Left cardiac atrium (tissue), 4 donors: ENCODE results near the gene PCDHGA12. TPM values are rescaled to one million over a fixed set of nuclear protein-coding genes. Genes with fewer than 3 reads are reported as not detected.
A peak's percentile ranks its signal among the peaks of the same experiment; 100 is the strongest.
"Not testable (repeated sequence)": the region's sequence is repeated elsewhere in the genome, so short reads cannot be mapped to it uniquely, and the experiment has no call there.

Experiments
- ATAC-seq, 2 donors: fragments of 200-7000 bp; cut with Tn5 transposase; one replicate each; pipeline ENCODE4 v1.9.1; 2020; ENCODE audit warnings: mild to moderate bottlenecking in 2 of 2, moderate library complexity in 2 of 2
- DNase-seq: peaks from one replicate; pipeline ENCODE4 v3.0.0-alpha.2; 2020
- intact Hi-C, 2 donors: fragments of 100-400 bp; cut with DNase I; formaldehyde crosslinking; loops; one replicate each; pipeline versions ENCODE4 v1.14.1 to v1.15.1; 2022 to 2023
- total RNA-seq, 2 donors: library from RNA; stranded (reverse); fragmentation: NEBNext Ultra II Directional; extraction: Animal tissue kit (Norgen Biotek cat#: 25700); gene quantifications; one replicate each; pipeline ENCODE4 v1.2.1, GENCODE V29; 2021
- donor health status: DM: no; HTN: yes; CAD: no.
- donor health status: DM: no; HTN: yes; CAD: no; lungs with severe emphysema.
- donor health status: DM: yes; HTN: yes; CAD: no.
- donor health status: Dilated cardiomyopathy.

Gene PCDHGA12
- total RNA-seq, 2 donors from 2014 or later, result 4.5 to 6.5 TPM

GRCh38 chr5:141402553-141403243 lies 27.6 kb upstream of the PCDHGA12 start, which contains the start of gene PCDHGA9:
PCDHGA9 (plus strand) TSS chr5:141402778; CDS start chr5:141402953, 175 bp downstream.
- intact Hi-C loops, result loop anchor here in 1 of 2 donors (10.0 kb wide), 1 partner anchor 48 kb away; the partner anchor contains the start of genes PCDHGA4, PCDHGB1 and PCDHGB2
- ATAC-seq (no peak), DNase-seq (no peak)

- ATAC-seq (no peak), DNase-seq (no peak)
- intact Hi-C loops, result loop anchor here in 1 of 2 donors (10.0 kb wide), 1 partner anchor 49 kb away; the partner anchor contains the start of genes PCDHGA4, PCDHGB1 and PCDHGB2
Measured at GRCh38 chr5:141403387-141403786, 26.9 kb upstream of the PCDHGA12 start.

GRCh38 chr5:141407790-141408505 lies 22.4 kb upstream of the PCDHGA12 start, which contains the start of gene PCDHGB6:
PCDHGB6 (plus strand) TSS chr5:141408021; CDS start chr5:141408203, 182 bp downstream.
- DNase-seq, result peak; percentile 58
- ATAC-seq, result peak; percentile 86 to 88
- intact Hi-C loops, result loop anchor here in 1 of 2 donors (10.0 kb wide), 1 partner anchor 53 kb away; the partner anchor contains the start of genes PCDHGA4, PCDHGB1 and PCDHGB2

GRCh38 chr5:141409598-141410306 lies 20.6 kb upstream of the PCDHGA12 start:
- DNase-seq, result no peak
- ATAC-seq, result no peak
- intact Hi-C loops, result loop anchor here (10.0 kb wide), 2 partner anchors 55 to 145 kb away; partner anchors contain the start of genes PCDHGA4 (in 1 of the 2), PCDHGB1 (in 1 of the 2) and PCDHGB2 (in 1 of the 2)

- intact Hi-C loops, result loop anchor here in 1 of 2 donors (10.0 kb wide), 1 partner anchor 143 kb away; no protein-coding TSS in a partner anchor
- ATAC-seq, result no peak
- DNase-seq, result no peak
Measured at GRCh38 chr5:141411575-141411974, 18.7 kb upstream of the PCDHGA12 start.

- intact Hi-C loops, result loop anchor here in 1 of 2 donors (10.0 kb wide), 1 partner anchor 142 kb away; no protein-coding TSS in a partner anchor
- ATAC-seq (peak; percentile 35 to 68), DNase-seq (no peak)
Measured at GRCh38 chr5:141412854-141413539, 17.3 kb upstream of the PCDHGA12 start, which contains the start of gene PCDHGA10. PCDHGA10 (plus strand) TSS chr5:141412987; CDS start chr5:141413176, 189 bp downstream.

GRCh38 chr5:141413540-141414069 lies 16.7 kb upstream of the PCDHGA12 start:
- DNase-seq, result no peak

GRCh38 chr5:141414548-141415274 lies 15.6 kb upstream of the PCDHGA12 start:
- not testable (repeated sequence) for ATAC-seq, DNase-seq
- intact Hi-C loops, result loop anchor here (5.0 to 10.0 kb wide), 2 partner anchors 140 to 148 kb away; no protein-coding TSS in a partner anchor

More at GRCh38 chr5:141413540-141414069, 16.7 kb upstream of the PCDHGA12 start:
- ATAC-seq, result no peak
- intact Hi-C loops, result loop anchor here in 1 of 2 donors (10.0 kb wide), 1 partner anchor 141 kb away; no protein-coding TSS in a partner anchor

- not testable (repeated sequence) for DNase-seq, ATAC-seq
- intact Hi-C loops, result loop anchor here (5.0 to 10.0 kb wide), 2 partner anchors 140 to 147 kb away; no protein-coding TSS in a partner anchor
Measured at GRCh38 chr5:141415275-141415618, 15.1 kb upstream of the PCDHGA12 start.

GRCh38 chr5:141417494-141418172 lies 12.7 kb upstream of the PCDHGA12 start, which contains the start of gene PCDHGB7:
PCDHGB7 (plus strand) TSS chr5:141417677; CDS start chr5:141417860, 183 bp downstream.
- intact Hi-C loops, result loop anchor here (5.0 to 10.0 kb wide), 2 partner anchors 137 to 145 kb away; no protein-coding TSS in a partner anchor
- ATAC-seq (peak; percentile 91 to 95), DNase-seq (peak; percentile 83)

GRCh38 chr5:141419074-141419880 lies 11.0 kb upstream of the PCDHGA12 start:
- no peak for DNase-seq

GRCh38 chr5:141420855-141421488 lies 9.3 kb upstream of the PCDHGA12 start, which contains the start of gene PCDHGA11:
PCDHGA11 (plus strand) TSS chr5:141421051; CDS start chr5:141421228, 177 bp downstream.
- peak in 1 of 2 donors; percentile 52 for ATAC-seq
- DNase-seq, result no peak
- intact Hi-C loops, result loop anchor here in 1 of 2 donors (10.0 kb wide), 1 partner anchor 104 kb away; no protein-coding TSS in a partner anchor

More at GRCh38 chr5:141419074-141419880, 11.0 kb upstream of the PCDHGA12 start:
- ATAC-seq, result no peak
- intact Hi-C loops, result loop anchor here (5.0 to 10.0 kb wide), 2 partner anchors 136 to 143 kb away; no protein-coding TSS in a partner anchor

- no peak for DNase-seq
Measured at GRCh38 chr5:141421489-141421855, 8.8 kb upstream of the PCDHGA12 start.

GRCh38 chr5:141422742-141423291 lies 7.5 kb upstream of the PCDHGA12 start:
- intact Hi-C loops, result loop anchor here in 1 of 2 donors (10.0 kb wide), 1 partner anchor 102 kb away; no protein-coding TSS in a partner anchor
- DNase-seq, result no peak
- no peak for ATAC-seq

More at GRCh38 chr5:141421489-141421855, 8.8 kb upstream of the PCDHGA12 start:
- intact Hi-C loops, result loop anchor here in 1 of 2 donors (10.0 kb wide), 1 partner anchor 103 kb away; no protein-coding TSS in a partner anchor
- no peak for ATAC-seq
